Astrocyte (in vitro differentiated cells and primary cell): ENCODE measurements around the gene TIMP3.

Experiments
- EZH2 ChIP-seq: IDR thresholded peaks from 2 replicates; pipeline ENCODE4 v1.6.1; 2012; ENCODE audit warnings: mild to moderate bottlenecking, low read length, inconsistent platforms; ENCODE audit not compliant: insufficient read depth
- TF ChIP-seq, protein P1 (sequence below): IDR thresholded peaks from 2 replicates; pipeline ENCODE4 v1.5.1; 2011; ENCODE audit warnings: low read depth, mild to moderate bottlenecking, inconsistent platforms, low read length, moderate library complexity; ENCODE audit not compliant: insufficient read depth

GRCh38 chr22:32810555-32811133 lies 9.1 kb downstream of the TIMP3 start:
- TF ChIP-seq, protein P1, sequence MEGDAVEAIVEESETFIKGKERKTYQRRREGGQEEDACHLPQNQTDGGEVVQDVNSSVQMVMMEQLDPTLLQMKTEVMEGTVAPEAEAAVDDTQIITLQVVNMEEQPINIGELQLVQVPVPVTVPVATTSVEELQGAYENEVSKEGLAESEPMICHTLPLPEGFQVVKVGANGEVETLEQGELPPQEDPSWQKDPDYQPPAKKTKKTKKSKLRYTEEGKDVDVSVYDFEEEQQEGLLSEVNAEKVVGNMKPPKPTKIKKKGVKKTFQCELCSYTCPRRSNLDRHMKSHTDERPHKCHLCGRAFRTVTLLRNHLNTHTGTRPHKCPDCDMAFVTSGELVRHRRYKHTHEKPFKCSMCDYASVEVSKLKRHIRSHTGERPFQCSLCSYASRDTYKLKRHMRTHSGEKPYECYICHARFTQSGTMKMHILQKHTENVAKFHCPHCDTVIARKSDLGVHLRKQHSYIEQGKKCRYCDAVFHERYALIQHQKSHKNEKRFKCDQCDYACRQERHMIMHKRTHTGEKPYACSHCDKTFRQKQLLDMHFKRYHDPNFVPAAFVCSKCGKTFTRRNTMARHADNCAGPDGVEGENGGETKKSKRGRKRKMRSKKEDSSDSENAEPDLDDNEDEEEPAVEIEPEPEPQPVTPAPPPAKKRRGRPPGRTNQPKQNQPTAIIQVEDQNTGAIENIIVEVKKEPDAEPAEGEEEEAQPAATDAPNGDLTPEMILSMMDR: no peak
- TF ChIP-seq EZH2: no peak
